SU-DHL-6 (cell line): Measurements from ENCODE around the gene TDRD7.
A peak's percentile ranks its signal among the peaks of the same experiment; 100 is the strongest.

Source experiments
- H2AFZ ChIP-seq: fragments of 200-600 bp; sonication (generic); 2 replicates; pipeline ENCODE4 v1.6.1; 2014; ENCODE audit warnings: low read depth, mild to moderate bottlenecking, moderate library complexity, mixed read lengths, antibody characterized with exemption, low read length; ENCODE audit not compliant: severe bottlenecking
- H3F3A ChIP-seq: fragments of 200-600 bp; shearing (Covaris generic); 2 replicates; pipeline ENCODE4 v1.6.0; 2016; ENCODE audit warnings: antibody characterized with exemption, mild to moderate bottlenecking; ENCODE audit not compliant: insufficient read depth
- H3K27ac ChIP-seq: fragments of 200-600 bp; sonication (generic); 2 replicates; pipeline ENCODE4 v1.5.1; 2016; ENCODE audit warnings: low read depth, mild to moderate bottlenecking, low read length, moderate library complexity, mixed read lengths
- H3K27me3 ChIP-seq: fragments of 200-600 bp; sonication (generic), shearing (Covaris generic); 2 replicates; pipeline ENCODE4 v1.6.0; 2014; ENCODE audit warnings: mild to moderate bottlenecking, low read length
- H3K36me3 ChIP-seq: fragments of 200-600 bp; sonication (generic); 2 replicates; pipeline ENCODE4 v1.6.1; 2014; ENCODE audit warnings: mild to moderate bottlenecking, low read length, mixed read lengths
- H3K4me2 ChIP-seq: fragments of 300-600, 200-600 bp; shearing (Covaris generic), sonication (generic); 2 replicates; pipeline ENCODE4 v1.6.0; 2014; ENCODE audit warnings: low read length, low read depth, mild to moderate bottlenecking; ENCODE audit not compliant: poor library complexity, severe bottlenecking
- H3K4me3 ChIP-seq: fragments of 200-600 bp; sonication (generic); 2 replicates; pipeline ENCODE4 v1.5.1; 2014; ENCODE audit warnings: antibody characterized with exemption, low read length, mild to moderate bottlenecking, mixed read lengths; ENCODE audit not compliant: insufficient read depth, poor library complexity, severe bottlenecking
- H3K79me2 ChIP-seq: fragments of 200-600 bp; sonication (generic); 2 replicates; pipeline ENCODE4 v1.6.1; 2014; ENCODE audit warnings: mild to moderate bottlenecking, low read length, moderate library complexity; ENCODE audit not compliant: insufficient read depth
- H3K9ac ChIP-seq: fragments of 200-600 bp; sonication (generic); 2 replicates; pipeline ENCODE4 v1.7.0; 2014; ENCODE audit warnings: mild to moderate bottlenecking, low read length
- H3K9me2 ChIP-seq: fragments of 200-600 bp; sonication (generic); replicated peaks from 2 replicates; pipeline ENCODE4 v1.6.1; 2014; ENCODE audit warnings: low read length; ENCODE audit not compliant: insufficient read depth
- H3K9me3 ChIP-seq: fragments of 200-600 bp; sonication (generic); 2 replicates; pipeline ENCODE4 v1.6.1; 2014; ENCODE audit warnings: low read length, mixed read lengths; ENCODE audit not compliant: insufficient read depth
- H4K20me1 ChIP-seq: fragments of 200-600 bp; sonication (generic); 2 replicates; pipeline ENCODE4 v1.6.1; 2014; ENCODE audit warnings: low read depth, mild to moderate bottlenecking, antibody characterized with exemption, low read length, moderate library complexity, mixed read lengths
- EZH2phosphoT487 ChIP-seq: fragments of 200-600 bp; sonication (generic), shearing (Covaris generic); conservative IDR thresholded peaks from 2 replicates; pipeline ENCODE4 v1.6.1; 2018; ENCODE audit warnings: mild to moderate bottlenecking, antibody characterized with exemption, low read length, moderate library complexity, mixed read lengths
- TF ChIP-seq, protein P1 (sequence below): fragments of 200-600 bp; sonication (generic); IDR thresholded peaks from one replicate; pipeline ENCODE4 v1.5.1; 2017; ENCODE audit warnings: antibody characterized with exemption, mild to moderate bottlenecking, low read length, moderate library complexity; ENCODE audit not compliant: insufficient read depth, poor library complexity, severe bottlenecking

TDRD7 gene

DNA sequence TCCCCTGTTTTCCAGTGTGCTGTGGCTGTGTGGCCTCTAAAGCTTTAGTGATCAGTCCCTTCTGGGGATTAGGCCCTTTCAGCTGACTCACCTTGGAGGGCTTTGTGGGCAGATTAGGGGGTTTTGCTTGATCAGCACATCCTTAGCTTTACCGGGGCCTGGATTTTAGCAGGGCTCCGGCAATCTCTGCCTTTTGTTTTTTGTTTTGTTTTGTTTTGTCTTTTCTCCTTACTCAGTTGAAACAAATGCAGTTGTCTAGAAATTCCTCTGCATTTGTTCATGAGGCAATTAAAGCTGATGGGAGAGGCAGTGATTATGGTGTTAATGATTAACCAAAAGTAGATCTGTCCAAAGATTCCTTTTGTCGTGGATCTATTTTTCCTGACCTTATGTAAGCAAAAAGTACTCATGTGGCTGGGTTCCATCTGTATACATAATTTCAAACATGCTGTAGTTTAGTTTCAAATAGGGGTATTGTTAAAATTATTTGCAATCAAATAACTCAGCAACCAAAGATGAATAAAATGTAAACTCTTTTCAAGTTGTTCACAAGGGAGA, 5.2 kb upstream of the TDRD7 start:
- no peaks in the 10 kb centered on the region for H3K9me3 ChIP-seq
- H2AFZ ChIP-seq = no peak overlapping the region
- no peak for TF ChIP-seq EZH2phosphoT487
- TF ChIP-seq, protein P1, sequence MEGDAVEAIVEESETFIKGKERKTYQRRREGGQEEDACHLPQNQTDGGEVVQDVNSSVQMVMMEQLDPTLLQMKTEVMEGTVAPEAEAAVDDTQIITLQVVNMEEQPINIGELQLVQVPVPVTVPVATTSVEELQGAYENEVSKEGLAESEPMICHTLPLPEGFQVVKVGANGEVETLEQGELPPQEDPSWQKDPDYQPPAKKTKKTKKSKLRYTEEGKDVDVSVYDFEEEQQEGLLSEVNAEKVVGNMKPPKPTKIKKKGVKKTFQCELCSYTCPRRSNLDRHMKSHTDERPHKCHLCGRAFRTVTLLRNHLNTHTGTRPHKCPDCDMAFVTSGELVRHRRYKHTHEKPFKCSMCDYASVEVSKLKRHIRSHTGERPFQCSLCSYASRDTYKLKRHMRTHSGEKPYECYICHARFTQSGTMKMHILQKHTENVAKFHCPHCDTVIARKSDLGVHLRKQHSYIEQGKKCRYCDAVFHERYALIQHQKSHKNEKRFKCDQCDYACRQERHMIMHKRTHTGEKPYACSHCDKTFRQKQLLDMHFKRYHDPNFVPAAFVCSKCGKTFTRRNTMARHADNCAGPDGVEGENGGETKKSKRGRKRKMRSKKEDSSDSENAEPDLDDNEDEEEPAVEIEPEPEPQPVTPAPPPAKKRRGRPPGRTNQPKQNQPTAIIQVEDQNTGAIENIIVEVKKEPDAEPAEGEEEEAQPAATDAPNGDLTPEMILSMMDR = no peak
- H3K4me3 ChIP-seq = no peak overlapping the region
- no peaks in the 10 kb centered on the region for H3K9me2 ChIP-seq
- H3F3A ChIP-seq = peaks cover 5% of the 10 kb centered on the region; the same call in 1 of the 2 replicates
- H3K79me2 ChIP-seq = no peaks in the 10 kb centered on the region
- H3K27me3 ChIP-seq = no peaks in the 10 kb centered on the region
- H3K27ac ChIP-seq = no peak overlapping the region
- H3K36me3 ChIP-seq = no peaks in the 10 kb centered on the region
- no peaks in the 10 kb centered on the region for H4K20me1 ChIP-seq
- no peak overlapping the region for H3K4me2 ChIP-seq
- H3K9ac ChIP-seq = no peak overlapping the region

DNA sequence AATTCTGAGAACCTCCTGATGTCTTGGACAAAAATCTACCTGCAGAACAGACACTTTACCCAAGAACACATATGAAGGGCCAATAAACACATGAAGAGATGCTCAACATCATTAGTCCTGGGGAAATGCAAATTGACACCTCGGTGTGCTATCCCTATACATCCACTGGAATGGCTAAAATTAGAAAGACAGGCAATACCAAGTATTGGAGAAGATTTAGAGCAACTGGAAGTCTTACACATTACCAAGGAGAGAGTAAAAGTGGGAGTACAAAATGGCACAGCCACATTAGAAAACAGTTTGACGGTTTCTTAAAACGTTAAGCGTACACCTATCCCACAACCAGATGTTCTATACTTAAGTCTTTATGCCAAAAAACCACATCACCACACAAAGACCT, 3.3 kb upstream of the TDRD7 start:
- Histone ChIP-seq H3K79me2 (no peaks in the 10 kb centered on the region), H3K27ac (no peak overlapping the region), H3K36me3 (no peaks in the 10 kb centered on the region), H3K9ac (no peak overlapping the region), H3K27me3 (no peaks in the 10 kb centered on the region), H3K9me3 (no peaks in the 10 kb centered on the region), H4K20me1 (no peaks in the 10 kb centered on the region), H3K4me3 (no peak overlapping the region), H3K9me2 (no peaks in the 10 kb centered on the region), H3F3A (peaks cover 19% of the 10 kb centered on the region), H3K4me2 (no peak overlapping the region), H2AFZ (no peak overlapping the region)
- no peak for TF ChIP-seq EZH2phosphoT487
- TF ChIP-seq, protein P1 = no peak

DNA sequence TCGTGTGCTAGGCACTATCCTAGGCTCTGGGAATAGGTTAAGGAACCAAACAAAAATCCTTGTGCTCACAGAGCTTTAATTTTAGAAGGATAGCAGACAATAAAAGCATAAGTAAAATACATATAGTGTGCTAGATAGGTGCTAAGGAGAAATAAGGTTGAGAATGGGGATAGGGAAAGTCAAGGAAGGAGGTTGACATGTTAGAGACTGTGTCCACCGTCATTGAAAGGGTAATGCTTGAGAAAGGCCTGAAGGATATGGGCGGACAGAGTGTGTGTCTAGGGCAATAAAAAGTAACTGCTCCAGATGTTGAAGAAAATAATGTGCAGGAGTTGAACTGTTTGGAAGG, 482 bp upstream of the TDRD7 start:
- Histone ChIP-seq H3K4me3 (peak overlapping the region; percentile 57), H3K9me3 (no peaks in the 10 kb centered on the region), H3K27me3 (no peaks in the 10 kb centered on the region), H2AFZ (peak overlapping the region; percentile 64), H3K4me2 (peak overlapping the region; percentile 63), H3K9ac (peak overlapping the region; percentile 58), H3K36me3 (no peaks in the 10 kb centered on the region), H4K20me1 (no peaks in the 10 kb centered on the region), H3K9me2 (no peaks in the 10 kb centered on the region), H3F3A (peaks cover 22% of the 10 kb centered on the region), H3K27ac (no peak overlapping the region), H3K79me2 (no peaks in the 10 kb centered on the region)
- TF ChIP-seq, protein P1 = no peak
- no peak for TF ChIP-seq EZH2phosphoT487
